AG09319 (cell line): ENCODE data around the gene TMC4.

ENCODE experiments used
- DNase-seq: peaks from one replicate; pipeline ENCODE4 v3.0.0-alpha.2; 2010; ENCODE audit warnings: low read depth; ENCODE audit errors: extremely low read depth
- TF ChIP-seq, protein P1 (sequence below): IDR thresholded peaks from 2 replicates; pipeline ENCODE4 v1.5.1; 2011; ENCODE audit warnings: low read depth, mild to moderate bottlenecking, inconsistent platforms, low read length, moderate library complexity

TMC4 gene

GRCh38 chr19:54160854-54161253 is 12.1 kb downstream of the TMC4 start:
- TF ChIP-seq, protein P1, sequence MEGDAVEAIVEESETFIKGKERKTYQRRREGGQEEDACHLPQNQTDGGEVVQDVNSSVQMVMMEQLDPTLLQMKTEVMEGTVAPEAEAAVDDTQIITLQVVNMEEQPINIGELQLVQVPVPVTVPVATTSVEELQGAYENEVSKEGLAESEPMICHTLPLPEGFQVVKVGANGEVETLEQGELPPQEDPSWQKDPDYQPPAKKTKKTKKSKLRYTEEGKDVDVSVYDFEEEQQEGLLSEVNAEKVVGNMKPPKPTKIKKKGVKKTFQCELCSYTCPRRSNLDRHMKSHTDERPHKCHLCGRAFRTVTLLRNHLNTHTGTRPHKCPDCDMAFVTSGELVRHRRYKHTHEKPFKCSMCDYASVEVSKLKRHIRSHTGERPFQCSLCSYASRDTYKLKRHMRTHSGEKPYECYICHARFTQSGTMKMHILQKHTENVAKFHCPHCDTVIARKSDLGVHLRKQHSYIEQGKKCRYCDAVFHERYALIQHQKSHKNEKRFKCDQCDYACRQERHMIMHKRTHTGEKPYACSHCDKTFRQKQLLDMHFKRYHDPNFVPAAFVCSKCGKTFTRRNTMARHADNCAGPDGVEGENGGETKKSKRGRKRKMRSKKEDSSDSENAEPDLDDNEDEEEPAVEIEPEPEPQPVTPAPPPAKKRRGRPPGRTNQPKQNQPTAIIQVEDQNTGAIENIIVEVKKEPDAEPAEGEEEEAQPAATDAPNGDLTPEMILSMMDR, result no peak
- no peak for DNase-seq

- no peak for DNase-seq
- TF ChIP-seq, protein P1, result no peak
Observed at GRCh38 chr19:54160182-54160811, 12.7 kb downstream of the TMC4 start.

GRCh38 chr19:54159352-54160181 is 13.4 kb downstream of the TMC4 start, which contains the start of gene LENG1:
LENG1 (minus strand) TSS chr19:54159721; CDS start chr19:54159695, 26 bp downstream.
- TF ChIP-seq, protein P1, result peak; percentile 15
- peak; percentile 100 for DNase-seq

DNA sequence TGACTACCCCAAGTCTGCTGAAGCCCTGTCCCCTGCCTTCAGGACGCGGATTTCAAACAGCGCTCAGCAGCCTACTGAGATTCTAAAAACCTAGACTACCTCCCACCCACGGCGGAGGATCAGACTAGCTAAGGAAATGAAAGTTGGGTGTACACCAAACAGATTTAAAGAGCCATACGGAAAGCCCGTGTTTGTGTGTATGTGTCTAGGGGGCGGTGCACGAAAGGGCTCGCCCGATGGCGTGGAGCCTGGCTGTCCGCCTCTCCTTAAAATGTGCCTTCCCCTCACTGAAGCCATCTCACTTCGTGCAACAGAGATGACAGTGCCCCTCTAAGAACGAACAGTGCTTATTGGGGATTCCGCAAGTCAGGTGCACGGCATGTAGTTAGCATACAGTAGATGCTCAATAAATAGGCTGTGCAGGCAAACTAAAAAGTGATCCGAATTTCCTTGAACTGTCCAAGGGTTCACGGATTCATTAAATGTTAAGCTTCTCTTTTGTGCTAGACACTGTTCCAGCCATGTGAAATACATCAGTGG is 14.1 kb downstream of the TMC4 start:
- no peak for DNase-seq

DNA sequence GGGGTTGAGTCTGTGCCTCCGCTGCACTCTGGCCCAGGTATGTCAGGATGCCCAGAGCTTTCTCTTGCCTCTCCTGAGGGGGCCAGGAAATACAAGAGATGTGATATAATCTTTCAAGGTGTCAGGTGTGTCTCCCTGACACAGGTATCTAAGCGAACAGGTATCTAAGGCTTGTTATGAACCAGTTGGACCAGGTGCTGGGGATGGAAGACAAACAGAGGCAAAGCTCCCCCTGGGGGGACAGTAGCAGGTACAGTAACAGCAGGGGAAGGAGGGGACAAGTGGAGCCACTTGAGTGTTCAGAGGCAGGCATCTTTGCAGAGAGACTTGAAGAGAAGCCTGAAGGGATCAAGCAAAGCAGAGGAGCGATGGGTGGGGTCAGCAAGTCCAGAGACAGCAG is 16.0 kb downstream of the TMC4 start:
- TF ChIP-seq, protein P1, result no peak
- DNase-seq, result no peak

More for the DNA sequence above, 14.1 kb downstream of the TMC4 start:
- TF ChIP-seq, protein P1, result no peak

- TF ChIP-seq, protein P1, result no peak
- no peak for DNase-seq
Observed at GRCh38 chr19:54156490-54156889, 16.5 kb downstream of the TMC4 start.

DNA sequence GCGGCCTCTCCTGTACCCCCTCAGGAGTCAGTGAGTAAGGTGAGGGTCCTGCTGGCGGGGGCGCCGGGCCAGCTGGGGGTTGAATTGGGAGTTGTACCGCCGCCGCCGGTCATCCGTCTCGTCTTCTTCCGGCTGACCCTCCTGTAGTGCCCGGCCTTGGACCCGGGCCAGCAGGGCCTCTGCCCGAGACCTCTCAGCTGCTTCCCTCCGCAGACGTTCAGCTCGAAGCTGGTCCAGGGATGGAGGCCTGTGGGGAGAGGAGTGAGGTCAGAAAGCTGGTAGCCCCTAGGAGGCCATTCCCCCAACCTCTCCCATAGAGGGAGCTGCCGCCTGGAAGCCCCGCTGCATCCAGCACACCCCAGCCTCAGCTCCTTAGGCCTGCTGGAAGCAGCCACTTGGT is 17.3 kb downstream of the TMC4 start:
- DNase-seq, result no peak
- TF ChIP-seq, protein P1, result no peak
